ENCODE data around the gene CFAP61. TPM values are rescaled to one million over a fixed set of nuclear protein-coding genes. Genes with fewer than 3 reads are reported as not detected.
"Not testable (repeated sequence)": the region's sequence is repeated elsewhere in the genome, so short reads cannot be mapped to it uniquely, and the experiment has no call there.

The CFAP61 gene
- total RNA-seq, 4 donors from 2014 or later: 0.34 to 1.6 (median 1.1) TPM

DNA sequence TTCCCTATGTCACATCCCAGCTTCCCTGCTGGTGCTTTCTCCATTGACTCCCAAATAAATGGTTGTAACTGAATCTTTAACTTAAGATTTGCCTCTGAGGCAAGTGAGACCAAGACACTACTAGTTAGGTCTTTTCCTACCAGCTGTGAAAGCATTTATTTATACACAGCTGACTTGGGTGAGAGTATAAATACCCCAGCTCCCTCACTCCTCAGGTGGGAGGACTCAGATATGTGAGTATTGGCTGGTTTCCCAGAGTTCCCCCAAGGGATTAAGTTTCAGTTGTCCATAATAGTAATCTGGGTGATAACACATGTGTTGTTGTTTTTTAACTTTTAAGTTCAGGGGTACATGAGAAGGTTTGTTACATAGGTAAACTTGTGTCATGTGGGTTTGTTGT, 49.8 kb downstream of the CFAP61 start:
- Histone ChIP-seq H3K36me3 (no peaks in the 10 kb centered on the region), H3K27me3 (no peaks in the 10 kb centered on the region), H3K4me1 (no peaks in the 10 kb centered on the region), H3K9me3 (no peaks in the 10 kb centered on the region), H3K27ac (no peak overlapping the region), H3K4me3 (replicated peaks in 1 of 3) (no peak overlapping the region)
- intact Hi-C loops (cut with DNase I): no loop called here
- DNase-seq: no peak
- TF ChIP-seq, protein P1, sequence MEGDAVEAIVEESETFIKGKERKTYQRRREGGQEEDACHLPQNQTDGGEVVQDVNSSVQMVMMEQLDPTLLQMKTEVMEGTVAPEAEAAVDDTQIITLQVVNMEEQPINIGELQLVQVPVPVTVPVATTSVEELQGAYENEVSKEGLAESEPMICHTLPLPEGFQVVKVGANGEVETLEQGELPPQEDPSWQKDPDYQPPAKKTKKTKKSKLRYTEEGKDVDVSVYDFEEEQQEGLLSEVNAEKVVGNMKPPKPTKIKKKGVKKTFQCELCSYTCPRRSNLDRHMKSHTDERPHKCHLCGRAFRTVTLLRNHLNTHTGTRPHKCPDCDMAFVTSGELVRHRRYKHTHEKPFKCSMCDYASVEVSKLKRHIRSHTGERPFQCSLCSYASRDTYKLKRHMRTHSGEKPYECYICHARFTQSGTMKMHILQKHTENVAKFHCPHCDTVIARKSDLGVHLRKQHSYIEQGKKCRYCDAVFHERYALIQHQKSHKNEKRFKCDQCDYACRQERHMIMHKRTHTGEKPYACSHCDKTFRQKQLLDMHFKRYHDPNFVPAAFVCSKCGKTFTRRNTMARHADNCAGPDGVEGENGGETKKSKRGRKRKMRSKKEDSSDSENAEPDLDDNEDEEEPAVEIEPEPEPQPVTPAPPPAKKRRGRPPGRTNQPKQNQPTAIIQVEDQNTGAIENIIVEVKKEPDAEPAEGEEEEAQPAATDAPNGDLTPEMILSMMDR (IDR thresholded peaks at IDR 0.05): no peak
- no peak for TF ChIP-seq POLR2A (IDR thresholded peaks at IDR 0.05)

DNA sequence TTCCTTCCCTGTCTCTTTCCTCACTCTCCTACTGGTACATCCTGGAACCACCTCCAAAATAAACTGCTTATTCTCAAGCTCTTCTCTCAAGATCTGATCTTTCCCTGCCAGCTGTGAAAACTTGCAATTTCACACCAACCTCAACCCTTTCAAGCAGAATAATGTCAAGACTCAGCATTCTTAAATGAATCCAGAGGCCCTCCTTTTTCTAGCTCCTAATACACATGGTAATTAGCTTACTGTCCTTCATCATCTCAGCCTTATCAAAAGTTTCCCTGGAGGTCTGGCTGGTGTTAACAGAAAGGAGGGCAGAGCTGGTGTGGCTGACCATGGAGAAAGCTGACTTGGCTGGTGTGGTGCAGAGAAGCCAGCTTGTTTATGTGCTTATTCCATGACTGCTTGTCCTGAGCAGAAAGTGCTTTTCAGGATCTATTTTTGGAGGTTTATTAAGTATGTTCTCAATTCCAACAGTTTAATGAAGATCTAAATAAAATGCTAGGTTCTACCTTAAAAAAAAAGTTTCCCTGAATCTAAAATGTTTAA, 50.5 kb downstream of the CFAP61 start:
- no peak overlapping the region for H3K4me3 ChIP-seq (replicated peaks in 1 of 3)
- no peaks in the 10 kb centered on the region for H3K36me3 ChIP-seq
- TF ChIP-seq POLR2A (IDR thresholded peaks at IDR 0.05): no peak
- TF ChIP-seq, protein P1 (IDR thresholded peaks at IDR 0.05): no peak
- no peaks in the 10 kb centered on the region for H3K9me3 ChIP-seq
- no peak overlapping the region for H3K27ac ChIP-seq
- no peak for DNase-seq
- intact Hi-C loops (cut with DNase I): no loop called here
- H3K27me3 ChIP-seq: no peaks in the 10 kb centered on the region
- no peaks in the 10 kb centered on the region for H3K4me1 ChIP-seq

DNA sequence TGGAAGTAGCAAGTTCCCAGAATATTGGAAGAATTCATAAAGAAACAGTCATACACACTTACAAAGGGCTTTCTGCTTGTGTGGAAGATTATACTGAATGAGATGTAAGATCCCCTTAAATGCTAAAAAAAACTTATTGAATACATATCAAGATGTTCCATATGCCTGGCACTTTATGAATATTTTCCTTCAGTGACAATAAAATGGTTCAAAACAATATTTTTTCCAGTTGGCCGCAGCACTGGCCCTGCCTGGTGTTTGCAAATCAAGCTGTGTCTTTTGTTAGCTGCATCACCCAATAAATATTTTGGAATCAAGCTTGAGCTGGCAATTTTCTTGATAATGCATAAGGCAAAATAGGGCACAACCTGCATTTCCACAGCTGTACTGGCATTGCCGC, 51.2 kb downstream of the CFAP61 start:
- TF ChIP-seq POLR2A (IDR thresholded peaks at IDR 0.05): no peak
- H3K27ac ChIP-seq: no peak overlapping the region
- no peaks in the 10 kb centered on the region for H3K27me3 ChIP-seq
- WGBS, 2 donors: 94 to 95% methylated on average over 2 of the region's 2 CpGs
- H3K4me3 ChIP-seq (replicated peaks in 1 of 3): no peak overlapping the region
- intact Hi-C loops (cut with DNase I): no loop called here
- no peak for DNase-seq
- no peaks in the 10 kb centered on the region for H3K9me3 ChIP-seq
- no peaks in the 10 kb centered on the region for H3K4me1 ChIP-seq
- no peaks in the 10 kb centered on the region for H3K36me3 ChIP-seq

DNA sequence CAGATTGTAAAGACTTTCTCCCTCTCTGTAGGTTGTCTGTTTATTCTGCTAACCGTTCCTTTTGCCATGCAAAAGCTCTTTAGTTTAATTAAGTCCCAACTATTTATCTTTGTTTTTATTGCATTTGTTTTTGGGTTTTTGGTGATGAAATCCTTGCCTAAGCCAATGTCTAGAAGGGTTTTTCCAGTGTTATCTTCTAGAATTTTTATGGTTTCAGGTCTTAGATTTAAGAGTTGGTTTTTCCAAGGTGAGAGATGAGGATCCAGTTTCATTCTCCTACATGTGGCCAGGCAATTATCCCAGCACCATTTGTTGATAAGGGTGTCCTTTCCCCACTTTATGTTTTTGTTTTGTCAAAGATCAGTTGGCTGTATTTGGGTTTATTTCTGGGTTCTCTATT, 70.9 kb downstream of the CFAP61 start:
- DNase-seq; H3K27ac ChIP-seq; H3K4me1 ChIP-seq; H3K36me3 ChIP-seq; H3K9me3 ChIP-seq; H3K27me3 ChIP-seq; H3K4me3 ChIP-seq (replicated peaks in 1 of 3); intact Hi-C loops (cut with DNase I): not testable (repeated sequence)
- 57 to 61% methylated on average over 1 of the region's 1 CpG for WGBS, 2 donors

DNA sequence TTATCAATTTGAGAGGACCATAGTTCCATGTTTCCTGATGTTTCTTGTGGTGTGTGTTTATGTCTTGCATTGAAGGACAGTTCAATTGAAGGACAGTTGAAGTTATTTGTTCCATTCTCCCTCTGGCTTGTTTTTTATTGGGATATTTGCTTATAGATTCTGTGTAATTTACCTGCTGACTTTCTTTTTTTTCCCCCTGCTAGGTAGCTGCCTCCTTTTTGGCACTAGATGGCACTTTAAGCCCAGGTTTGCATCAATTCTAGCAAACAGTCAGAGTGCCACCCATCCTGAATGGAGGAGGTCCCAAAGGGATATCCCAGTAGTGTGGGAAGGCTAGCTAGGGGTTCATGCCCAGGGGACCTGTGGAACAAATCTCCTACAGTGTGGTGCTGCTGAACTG, 78.1 kb downstream of the CFAP61 start:
- H3K27ac ChIP-seq: no peak overlapping the region
- H3K4me3 ChIP-seq (replicated peaks in 1 of 3): no peak overlapping the region
- no peaks in the 10 kb centered on the region for H3K9me3 ChIP-seq
- intact Hi-C loops (cut with DNase I): no loop called here
- H3K27me3 ChIP-seq: no peaks in the 10 kb centered on the region
- H3K4me1 ChIP-seq: no peaks in the 10 kb centered on the region
- DNase-seq: no peak
- no peaks in the 10 kb centered on the region for H3K36me3 ChIP-seq
- no peak for TF ChIP-seq POLR2A (IDR thresholded peaks at IDR 0.05)

DNA sequence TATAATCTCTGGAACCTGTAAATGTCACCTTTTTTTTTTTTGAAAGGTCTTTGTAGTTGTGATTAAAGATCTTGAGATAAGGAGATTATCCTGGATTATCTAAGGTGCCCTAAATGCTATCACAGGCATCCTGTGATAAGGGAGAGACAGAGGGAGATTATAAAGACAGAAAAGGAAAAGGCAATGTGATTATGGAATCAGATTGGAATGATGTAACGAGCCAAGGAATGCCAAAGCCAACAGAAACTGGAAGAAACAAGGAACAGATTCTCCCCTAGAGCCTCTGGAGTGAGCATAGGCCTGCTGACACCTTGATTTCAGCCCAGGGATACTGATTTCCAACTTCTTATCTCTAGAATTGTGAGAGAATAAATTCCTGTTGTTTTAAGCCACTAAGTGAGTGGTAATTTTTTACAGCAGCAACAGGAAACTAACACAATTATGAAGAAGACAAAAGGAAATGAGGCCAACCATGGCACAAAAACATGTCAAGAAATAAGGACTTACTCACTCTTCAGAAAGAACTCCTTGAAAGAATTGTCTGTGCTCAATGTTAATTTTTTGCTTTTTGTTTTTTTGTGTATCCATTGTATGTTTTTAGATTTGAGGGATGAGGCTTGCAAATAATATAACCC, 82.7 kb downstream of the CFAP61 start:
- 40 to 44% methylated on average over 1 of the region's 1 CpG for WGBS, 2 donors
- no peaks in the 10 kb centered on the region for H3K27me3 ChIP-seq
- intact Hi-C loops (cut with DNase I): no loop called here
- H3K36me3 ChIP-seq: no peaks in the 10 kb centered on the region
- H3K4me3 ChIP-seq (replicated peaks in 1 of 3): no peak overlapping the region
- H3K27ac ChIP-seq: no peak overlapping the region
- no peaks in the 10 kb centered on the region for H3K4me1 ChIP-seq
- TF ChIP-seq, protein P1 (IDR thresholded peaks at IDR 0.05): no peak
- TF ChIP-seq POLR2A (IDR thresholded peaks at IDR 0.05): no peak
- DNase-seq: no peak
- H3K9me3 ChIP-seq: no peaks in the 10 kb centered on the region

Measured in thyroid gland (tissue), 4 donors.